AG10803 (cell line): ENCODE measurements around the gene KATNBL1.
A peak's percentile ranks its signal among the peaks of the same experiment; 100 is the strongest.

ENCODE experiments used
- DNase-seq: peaks from one replicate; pipeline ENCODE4 v3.0.0; 2010; ENCODE audit warnings: low read depth
- H3K4me3 ChIP-seq: 2 replicates; pipeline ENCODE4 v1.5.1; 2011; ENCODE audit warnings: mild to moderate bottlenecking, low read length, control low read depth
- TF ChIP-seq, protein P1 (sequence below): conservative IDR thresholded peaks from 2 replicates; pipeline ENCODE4 v1.5.1; 2011; ENCODE audit warnings: mild to moderate bottlenecking, low read length, control low read depth, inconsistent platforms

KATNBL1 gene

DNA sequence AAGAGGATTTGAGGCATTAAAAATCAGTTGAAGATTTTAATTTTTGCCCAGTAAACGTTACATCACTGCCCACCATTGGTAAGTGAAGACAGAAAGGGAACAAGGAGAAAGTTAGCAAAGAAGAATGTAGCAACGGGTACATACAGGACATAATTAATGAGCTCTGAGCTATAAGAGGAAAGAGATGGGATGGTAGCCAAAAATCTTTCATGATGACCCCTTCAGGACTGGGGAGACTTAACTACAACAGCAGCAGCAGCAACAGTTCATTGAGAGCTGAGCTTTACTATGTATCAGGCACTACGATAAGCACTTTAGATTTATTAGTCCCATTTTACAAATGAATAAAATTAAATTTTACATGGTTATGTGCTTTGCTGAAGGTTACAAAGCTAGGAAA, 33.3 kb upstream of the KATNBL1 start:
- no peak for DNase-seq
- no peak overlapping the region for H3K4me3 ChIP-seq
- TF ChIP-seq, protein P1, sequence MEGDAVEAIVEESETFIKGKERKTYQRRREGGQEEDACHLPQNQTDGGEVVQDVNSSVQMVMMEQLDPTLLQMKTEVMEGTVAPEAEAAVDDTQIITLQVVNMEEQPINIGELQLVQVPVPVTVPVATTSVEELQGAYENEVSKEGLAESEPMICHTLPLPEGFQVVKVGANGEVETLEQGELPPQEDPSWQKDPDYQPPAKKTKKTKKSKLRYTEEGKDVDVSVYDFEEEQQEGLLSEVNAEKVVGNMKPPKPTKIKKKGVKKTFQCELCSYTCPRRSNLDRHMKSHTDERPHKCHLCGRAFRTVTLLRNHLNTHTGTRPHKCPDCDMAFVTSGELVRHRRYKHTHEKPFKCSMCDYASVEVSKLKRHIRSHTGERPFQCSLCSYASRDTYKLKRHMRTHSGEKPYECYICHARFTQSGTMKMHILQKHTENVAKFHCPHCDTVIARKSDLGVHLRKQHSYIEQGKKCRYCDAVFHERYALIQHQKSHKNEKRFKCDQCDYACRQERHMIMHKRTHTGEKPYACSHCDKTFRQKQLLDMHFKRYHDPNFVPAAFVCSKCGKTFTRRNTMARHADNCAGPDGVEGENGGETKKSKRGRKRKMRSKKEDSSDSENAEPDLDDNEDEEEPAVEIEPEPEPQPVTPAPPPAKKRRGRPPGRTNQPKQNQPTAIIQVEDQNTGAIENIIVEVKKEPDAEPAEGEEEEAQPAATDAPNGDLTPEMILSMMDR = no peak

DNA sequence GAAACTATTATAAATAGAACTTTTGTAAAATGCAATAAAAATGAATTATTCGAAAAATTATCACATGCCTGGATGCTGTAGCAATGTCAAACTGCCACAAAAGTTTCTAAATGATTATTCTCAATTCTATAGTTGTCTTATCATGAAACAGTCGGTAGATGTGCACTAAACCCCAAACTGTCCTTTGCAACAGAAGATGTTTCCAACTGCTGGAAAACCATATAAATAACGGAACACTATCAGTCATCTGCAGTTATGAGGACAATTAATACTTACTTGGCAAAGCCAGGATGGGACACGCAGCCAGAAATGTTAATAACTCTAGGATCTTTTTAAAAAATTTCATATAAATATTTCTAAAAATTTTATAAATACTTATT, 32.4 kb upstream of the KATNBL1 start:
- no peak overlapping the region for H3K4me3 ChIP-seq
- DNase-seq = no peak
- TF ChIP-seq, protein P1 = no peak

DNA sequence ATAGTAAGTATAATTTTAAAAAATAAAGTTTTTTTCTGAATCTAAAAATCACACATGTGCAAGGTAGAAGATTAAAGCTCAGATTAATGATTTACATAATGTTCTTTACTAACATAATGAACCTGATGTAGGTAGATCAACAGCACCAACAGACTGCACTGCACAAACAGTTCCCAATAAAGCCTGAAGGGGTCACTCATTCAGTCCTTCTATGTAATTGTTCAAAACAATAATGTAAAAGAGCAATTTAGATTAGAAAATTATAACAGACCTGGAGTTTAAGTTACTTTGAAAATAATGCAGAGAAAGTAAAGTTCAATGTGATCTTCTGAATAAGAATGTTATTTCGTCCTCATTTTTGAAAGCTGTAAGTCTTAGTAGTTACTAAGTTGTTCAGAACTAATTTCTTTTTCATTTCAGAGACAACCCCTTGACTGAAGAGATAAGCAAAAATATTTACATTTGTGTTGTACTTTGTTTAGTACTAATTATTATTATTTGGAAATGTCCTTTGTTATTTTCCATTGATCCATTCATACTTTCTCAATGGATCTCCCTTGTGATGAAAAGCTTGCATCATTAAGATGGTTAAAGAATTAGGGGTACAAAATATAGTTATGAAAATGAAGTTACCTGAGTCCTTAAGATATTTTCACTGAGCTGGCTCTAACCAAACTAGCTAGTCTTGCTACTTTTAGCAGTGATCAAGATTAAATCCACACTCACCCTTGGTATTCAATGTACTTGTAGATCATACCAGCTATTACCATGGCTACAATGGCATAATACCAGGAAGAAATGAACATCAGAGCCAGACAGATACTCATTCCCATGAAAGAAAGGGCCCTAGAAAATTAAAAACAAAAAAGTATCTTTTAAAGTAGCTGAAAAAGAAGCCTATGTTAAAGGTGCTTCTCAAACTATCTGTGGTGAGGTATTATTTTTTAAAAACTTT, 31.8 kb upstream of the KATNBL1 start:
- no peak overlapping the region for H3K4me3 ChIP-seq
- peak; percentile 38 for DNase-seq
- TF ChIP-seq, protein P1 = peak; percentile 78

DNA sequence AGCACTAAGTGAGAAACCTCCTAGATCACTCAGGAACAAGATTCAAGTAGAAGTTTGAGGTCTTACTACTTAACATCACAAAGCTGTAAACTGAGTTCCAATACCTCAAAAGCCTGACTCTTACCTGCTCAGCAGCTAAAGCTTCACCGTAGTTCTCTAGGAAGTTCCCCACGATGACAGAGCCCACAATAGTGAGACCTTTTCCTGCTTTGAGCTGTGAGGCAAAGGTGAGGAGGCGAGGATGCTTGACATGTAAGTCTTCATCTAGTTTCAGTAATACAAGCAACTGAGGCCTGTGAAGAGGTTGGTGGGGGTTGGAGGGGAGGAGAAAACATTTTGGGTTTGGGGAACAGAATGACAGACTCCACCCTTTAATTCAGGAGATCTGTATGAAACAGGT, 30.6 kb upstream of the KATNBL1 start:
- H3K4me3 ChIP-seq = no peak overlapping the region
- DNase-seq = no peak
- TF ChIP-seq, protein P1 = no peak

DNA sequence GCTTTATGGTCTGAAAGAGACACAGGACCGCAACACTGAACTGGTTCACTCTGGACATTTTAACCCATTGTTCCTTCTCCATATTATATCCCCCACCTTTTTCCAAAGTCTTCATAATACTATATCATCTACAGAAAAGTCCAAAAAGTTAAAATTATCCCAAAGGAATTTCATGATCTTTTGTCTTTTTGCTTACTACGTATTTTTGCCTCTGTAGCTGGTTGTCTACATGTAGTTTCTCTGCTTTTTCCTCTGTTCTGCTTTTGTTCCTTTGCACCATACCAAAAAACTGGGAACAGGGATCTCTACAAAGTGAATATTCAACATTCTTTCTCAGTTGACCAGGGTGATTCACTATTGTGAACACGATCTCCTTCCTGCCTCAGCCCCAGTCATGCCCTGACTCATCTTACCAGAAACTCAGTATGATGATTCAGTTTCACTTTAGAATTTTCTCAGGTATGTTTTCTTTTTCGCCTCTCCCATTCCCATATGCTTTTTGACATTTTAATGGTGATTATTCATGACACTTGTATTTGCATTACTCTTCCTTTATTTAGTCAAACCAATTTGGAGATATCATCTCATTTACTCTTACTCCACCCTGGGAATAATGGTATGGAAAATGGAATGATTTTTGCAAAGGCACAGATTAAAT, 29.4 kb upstream of the KATNBL1 start:
- TF ChIP-seq, protein P1 = no peak
- peak overlapping the region; percentile 24 for H3K4me3 ChIP-seq
- peak; percentile 82 for DNase-seq

DNA sequence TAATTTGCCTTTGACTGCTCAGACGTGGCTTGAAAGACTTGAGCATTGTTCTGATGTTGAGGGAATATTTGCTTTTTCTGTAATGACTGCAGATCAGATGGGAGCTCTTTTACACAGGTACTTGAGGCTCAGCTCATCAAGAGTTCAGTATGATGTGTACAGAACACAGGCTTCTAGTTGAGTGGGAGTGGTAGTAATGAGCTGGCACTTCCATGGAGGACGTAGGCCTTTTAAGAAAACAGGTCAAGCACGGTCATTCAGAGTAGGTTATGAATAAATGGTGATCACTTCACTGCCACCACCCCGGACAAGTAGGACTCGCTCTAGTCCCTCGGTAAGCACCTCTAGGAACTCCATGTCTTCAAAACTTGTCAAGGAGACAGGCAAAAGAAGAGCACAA, 23.7 kb upstream of the KATNBL1 start:
- TF ChIP-seq, protein P1 = no peak
- no peak overlapping the region for H3K4me3 ChIP-seq
- DNase-seq = no peak
